Measurements from ENCODE around the gene CCDC85C. TPM values are rescaled to one million over a fixed set of nuclear protein-coding genes. Genes with fewer than 3 reads are reported as not detected.

Gene CCDC85C
- polyA plus RNA-seq, 1 of the 3 experiments (the other 2 are of a cell fraction): 9.6 TPM

- H3K79me2 ChIP-seq (ENCODE audit: insufficient read depth): peaks cover 14% of the 10 kb centered on the region; the same call in 1 of the 2 replicates
- no peaks in the 10 kb centered on the region for H3K9me2 ChIP-seq
- peaks cover 0 to 4% of the 10 kb centered on the region in 2 experiments for H3K36me3 ChIP-seq (replicated peaks in 1 of 2; ENCODE audit: control insufficient read depth in 1 of 2, insufficient read depth in 2 of 2, low read length in 1 of 2)
- 96% methylated on average over 8 of the region's 12 CpGs for WGBS (ENCODE audit: low lambda C conversion rate)
- peaks cover 20 to 58% of the 10 kb centered on the region in 2 experiments; a peak in 3 of 4 replicates for H3K4me1 ChIP-seq (ENCODE audit: control insufficient read depth in 1 of 2, insufficient read depth in 2 of 2, low read depth in 1 of 2, low read length in 1 of 2)
- no peak overlapping the region for H3K4me3 ChIP-seq (ENCODE audit: low read depth in 2 of 2, low read length in 1 of 2)
- no peak overlapping the region for H2AFZ ChIP-seq (ENCODE audit: low read depth)
- TF ChIP-seq, protein P1, sequence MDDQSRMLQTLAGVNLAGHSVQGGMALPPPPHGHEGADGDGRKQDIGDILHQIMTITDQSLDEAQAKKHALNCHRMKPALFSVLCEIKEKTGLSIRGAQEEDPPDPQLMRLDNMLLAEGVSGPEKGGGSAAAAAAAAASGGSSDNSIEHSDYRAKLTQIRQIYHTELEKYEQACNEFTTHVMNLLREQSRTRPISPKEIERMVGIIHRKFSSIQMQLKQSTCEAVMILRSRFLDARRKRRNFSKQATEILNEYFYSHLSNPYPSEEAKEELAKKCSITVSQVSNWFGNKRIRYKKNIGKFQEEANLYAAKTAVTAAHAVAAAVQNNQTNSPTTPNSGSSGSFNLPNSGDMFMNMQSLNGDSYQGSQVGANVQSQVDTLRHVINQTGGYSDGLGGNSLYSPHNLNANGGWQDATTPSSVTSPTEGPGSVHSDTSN (IDR thresholded peaks at IDR 0.05): no peak
- CTCF ChIA-PET: interaction anchor here (1.0 to 2.9 kb wide), 6 partner anchors 9 to 50 kb away, joined by 4 to 14 read pairs (median 7); no protein-coding TSS in a partner anchor
- H4K20me1 ChIP-seq (ENCODE audit: insufficient read depth): no peaks in the 10 kb centered on the region
- no peaks in the 10 kb centered on the region for H3K27me3 ChIP-seq (ENCODE audit: insufficient read depth)
- H3K4me2 ChIP-seq: no peak overlapping the region
- POLR2A ChIA-PET: interaction anchor here (1.2 kb wide), 1 partner anchor 39 kb away, joined by 4 read pairs; no protein-coding TSS in a partner anchor
- no peak overlapping the region for H3K9ac ChIP-seq
- H3K27ac ChIP-seq (ENCODE audit: low read depth in 2 of 2, low read length in 1 of 2): peak overlapping the region in 1 of 2 experiments; percentile 36; a peak in 1 of 4 replicates
- H3F3A ChIP-seq (replicated peaks; ENCODE audit: insufficient read depth): no peaks in the 10 kb centered on the region
- no peaks in the 10 kb centered on the region for H3K9me3 ChIP-seq
- peak; percentile 26 for DNase-seq
Measured at GRCh38 chr14:99525699-99526080, 78.3 kb downstream of the CCDC85C start.

- H3K9ac ChIP-seq: no peak overlapping the region
- H3K4me3 ChIP-seq (ENCODE audit: low read depth in 2 of 2, low read length in 1 of 2): no peak overlapping the region
- no peaks in the 10 kb centered on the region for H3F3A ChIP-seq (replicated peaks; ENCODE audit: insufficient read depth)
- H3K9me2 ChIP-seq: no peaks in the 10 kb centered on the region
- H3K27me3 ChIP-seq (ENCODE audit: insufficient read depth): no peaks in the 10 kb centered on the region
- H3K4me2 ChIP-seq: no peak overlapping the region
- TF ChIP-seq SMC3 (IDR thresholded peaks at IDR 0.05; ENCODE audit: low read depth, low read length) (peak; percentile 54), FOXM1 (IDR thresholded peaks at IDR 0.05; ENCODE audit: low read depth) (no peak), CTCF (IDR thresholded peaks at IDR 0.05) (peak; percentile 44), RAD21 (IDR thresholded peaks at IDR 0.05; ENCODE audit: low read length) (peak; percentile 57), GABPA (IDR thresholded peaks at IDR 0.05; ENCODE audit: low read depth) (no peak), RFX5 (IDR thresholded peaks at IDR 0.05; ENCODE audit: low read length) (no peak), MEF2A (IDR thresholded peaks at IDR 0.05; ENCODE audit: borderline replicate concordance, low read depth) (no peak), GATA2 (CRISPR knock-in tag; IDR thresholded peaks at IDR 0.05) (no peak), FOSL2 (IDR thresholded peaks at IDR 0.05; ENCODE audit: borderline replicate concordance, low read depth) (no peak)
- TF ChIP-seq, protein P2, sequence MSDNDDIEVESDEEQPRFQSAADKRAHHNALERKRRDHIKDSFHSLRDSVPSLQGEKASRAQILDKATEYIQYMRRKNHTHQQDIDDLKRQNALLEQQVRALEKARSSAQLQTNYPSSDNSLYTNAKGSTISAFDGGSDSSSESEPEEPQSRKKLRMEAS (IDR thresholded peaks at IDR 0.05; ENCODE audit: low read depth): no peak
- TF ChIP-seq, protein P3, sequence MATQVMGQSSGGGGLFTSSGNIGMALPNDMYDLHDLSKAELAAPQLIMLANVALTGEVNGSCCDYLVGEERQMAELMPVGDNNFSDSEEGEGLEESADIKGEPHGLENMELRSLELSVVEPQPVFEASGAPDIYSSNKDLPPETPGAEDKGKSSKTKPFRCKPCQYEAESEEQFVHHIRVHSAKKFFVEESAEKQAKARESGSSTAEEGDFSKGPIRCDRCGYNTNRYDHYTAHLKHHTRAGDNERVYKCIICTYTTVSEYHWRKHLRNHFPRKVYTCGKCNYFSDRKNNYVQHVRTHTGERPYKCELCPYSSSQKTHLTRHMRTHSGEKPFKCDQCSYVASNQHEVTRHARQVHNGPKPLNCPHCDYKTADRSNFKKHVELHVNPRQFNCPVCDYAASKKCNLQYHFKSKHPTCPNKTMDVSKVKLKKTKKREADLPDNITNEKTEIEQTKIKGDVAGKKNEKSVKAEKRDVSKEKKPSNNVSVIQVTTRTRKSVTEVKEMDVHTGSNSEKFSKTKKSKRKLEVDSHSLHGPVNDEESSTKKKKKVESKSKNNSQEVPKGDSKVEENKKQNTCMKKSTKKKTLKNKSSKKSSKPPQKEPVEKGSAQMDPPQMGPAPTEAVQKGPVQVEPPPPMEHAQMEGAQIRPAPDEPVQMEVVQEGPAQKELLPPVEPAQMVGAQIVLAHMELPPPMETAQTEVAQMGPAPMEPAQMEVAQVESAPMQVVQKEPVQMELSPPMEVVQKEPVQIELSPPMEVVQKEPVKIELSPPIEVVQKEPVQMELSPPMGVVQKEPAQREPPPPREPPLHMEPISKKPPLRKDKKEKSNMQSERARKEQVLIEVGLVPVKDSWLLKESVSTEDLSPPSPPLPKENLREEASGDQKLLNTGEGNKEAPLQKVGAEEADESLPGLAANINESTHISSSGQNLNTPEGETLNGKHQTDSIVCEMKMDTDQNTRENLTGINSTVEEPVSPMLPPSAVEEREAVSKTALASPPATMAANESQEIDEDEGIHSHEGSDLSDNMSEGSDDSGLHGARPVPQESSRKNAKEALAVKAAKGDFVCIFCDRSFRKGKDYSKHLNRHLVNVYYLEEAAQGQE (IDR thresholded peaks at IDR 0.05; ENCODE audit: low read depth, low read length): no peak
- peaks cover 14% of the 10 kb centered on the region; the same call in 1 of the 2 replicates for H3K79me2 ChIP-seq (ENCODE audit: insufficient read depth)
- DNase-seq: peak; percentile 57
- H3K4me1 ChIP-seq (ENCODE audit: control insufficient read depth in 1 of 2, insufficient read depth in 2 of 2, low read depth in 1 of 2, low read length in 1 of 2): peaks cover 13 to 54% of the 10 kb centered on the region in 2 experiments; a peak in 3 of 4 replicates
- POLR2A ChIA-PET: interaction anchor here (1.8 kb wide), 1 partner anchor 10 kb away, joined by 6 read pairs; no protein-coding TSS in a partner anchor
- no peaks in the 10 kb centered on the region for H4K20me1 ChIP-seq (ENCODE audit: insufficient read depth)
- CTCF ChIA-PET: interaction anchor here (1.0 to 4.3 kb wide), 11 partner anchors 9 to 102 kb away, joined by 3 to 28 read pairs (median 5); partner anchors contain the start of gene CCDC85C
- H3K36me3 ChIP-seq (replicated peaks in 1 of 2; ENCODE audit: control insufficient read depth in 1 of 2, insufficient read depth in 2 of 2, low read length in 1 of 2): peaks cover 0 to 4% of the 10 kb centered on the region in 2 experiments
- 68% methylated on average over 8 of the region's 17 CpGs for WGBS (ENCODE audit: low lambda C conversion rate)
- no peaks in the 10 kb centered on the region for H3K9me3 ChIP-seq
- H2AFZ ChIP-seq (ENCODE audit: low read depth): no peak overlapping the region
- no peak overlapping the region; a peak in 1 of 4 replicates for H3K27ac ChIP-seq (ENCODE audit: low read depth in 2 of 2, low read length in 1 of 2)
Measured at GRCh38 chr14:99524804-99525698, 79.0 kb downstream of the CCDC85C start.
